ENCODE data around the gene OR1A1.

- TF ChIP-seq CTCF (IDR thresholded peaks at IDR 0.05) (no peak), MAX (IDR thresholded peaks at IDR 0.05; ENCODE audit: low read depth) (no peak), PBX3 (IDR thresholded peaks at IDR 0.05) (no peak)
Measured at GRCh38 chr17:3256575-3256974, 49.1 kb downstream of the OR1A1 start.

All from SK-N-SH (cell line).